Activated naive CD8-positive, alpha-beta T cell (primary cell): ENCODE results near the gene CDK14.

Experiments
- H3K27ac Mint-ChIP-seq: one replicate; pipeline ENCODE4 v1.8.0; 2021; ENCODE audit warnings: mixed read lengths
- H3K27me3 Mint-ChIP-seq: one replicate; pipeline ENCODE4 v1.8.0; 2021; ENCODE audit warnings: mixed read lengths
- H3K36me3 Mint-ChIP-seq: one replicate; pipeline ENCODE4 v1.8.0; 2021; ENCODE audit warnings: mixed read lengths
- H3K4me1 Mint-ChIP-seq: one replicate; pipeline ENCODE4 v1.8.0; 2021; ENCODE audit warnings: low read depth, mixed read lengths
- H3K4me3 Mint-ChIP-seq: one replicate; pipeline ENCODE4 v1.8.0; 2021; ENCODE audit warnings: mild to moderate bottlenecking, mixed read lengths
- H3K9me3 Mint-ChIP-seq: one replicate; pipeline ENCODE4 v1.8.0; 2021; ENCODE audit warnings: low read depth, mixed read lengths

The CDK14 gene

GRCh38 chr7:90642978-90643377 is 46.9 kb downstream of the CDK14 start:
- H3K36me3 Mint-ChIP-seq, result no peaks in the 10 kb centered on the region
- H3K4me3 Mint-ChIP-seq, result no peak overlapping the region
- H3K27ac Mint-ChIP-seq, result no peak overlapping the region
- H3K9me3 Mint-ChIP-seq, result no peaks in the 10 kb centered on the region
- H3K27me3 Mint-ChIP-seq, result no peaks in the 10 kb centered on the region
- no peaks in the 10 kb centered on the region for H3K4me1 Mint-ChIP-seq

GRCh38 chr7:90645784-90646183 is 49.7 kb downstream of the CDK14 start:
- H3K27ac Mint-ChIP-seq, result no peak overlapping the region
- no peaks in the 10 kb centered on the region for H3K9me3 Mint-ChIP-seq
- H3K27me3 Mint-ChIP-seq, result no peaks in the 10 kb centered on the region
- no peaks in the 10 kb centered on the region for H3K36me3 Mint-ChIP-seq
- no peaks in the 10 kb centered on the region for H3K4me1 Mint-ChIP-seq
- H3K4me3 Mint-ChIP-seq, result no peak overlapping the region

DNA sequence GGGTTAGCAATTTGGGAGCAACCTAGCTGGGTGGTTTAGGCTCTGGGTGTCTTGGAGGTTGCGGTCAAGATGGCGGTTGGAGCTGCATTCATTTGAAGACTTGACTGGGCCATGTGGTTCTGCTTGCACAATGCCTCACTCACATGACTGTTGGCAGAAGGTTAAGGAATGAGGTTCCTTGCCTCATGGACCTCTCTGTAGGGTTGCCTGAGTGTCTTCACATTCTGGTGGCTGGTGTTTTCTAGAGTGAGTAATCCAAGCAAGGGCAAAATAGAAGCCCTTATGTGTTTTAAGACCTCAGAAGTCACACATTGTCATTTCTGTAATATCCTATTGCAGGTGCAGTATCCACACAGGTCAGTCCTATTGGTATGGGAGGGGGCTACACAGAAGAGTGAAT is 52.0 kb downstream of the CDK14 start:
- H3K27ac Mint-ChIP-seq, result no peak overlapping the region

GRCh38 chr7:90648834-90649233 is 52.7 kb downstream of the CDK14 start:
- H3K36me3 Mint-ChIP-seq, result no peaks in the 10 kb centered on the region
- no peak overlapping the region for H3K27ac Mint-ChIP-seq
- no peaks in the 10 kb centered on the region for H3K4me1 Mint-ChIP-seq
- no peaks in the 10 kb centered on the region for H3K27me3 Mint-ChIP-seq
- no peak overlapping the region for H3K4me3 Mint-ChIP-seq
- peaks cover 11% of the 10 kb centered on the region for H3K9me3 Mint-ChIP-seq

More for the DNA sequence above, 52.0 kb downstream of the CDK14 start:
- no peak overlapping the region for H3K4me3 Mint-ChIP-seq
- no peaks in the 10 kb centered on the region for H3K36me3 Mint-ChIP-seq
- no peaks in the 10 kb centered on the region for H3K27me3 Mint-ChIP-seq
- H3K4me1 Mint-ChIP-seq, result no peaks in the 10 kb centered on the region
- H3K9me3 Mint-ChIP-seq, result peaks cover 11% of the 10 kb centered on the region

- H3K4me1 Mint-ChIP-seq, result no peaks in the 10 kb centered on the region
- H3K36me3 Mint-ChIP-seq, result no peaks in the 10 kb centered on the region
- H3K4me3 Mint-ChIP-seq, result no peak overlapping the region
- no peaks in the 10 kb centered on the region for H3K27me3 Mint-ChIP-seq
- peaks cover 14% of the 10 kb centered on the region for H3K9me3 Mint-ChIP-seq
- no peak overlapping the region for H3K27ac Mint-ChIP-seq
Observed at GRCh38 chr7:90654718-90655427, 58.8 kb downstream of the CDK14 start.

- peaks cover 14% of the 10 kb centered on the region for H3K9me3 Mint-ChIP-seq
- H3K4me3 Mint-ChIP-seq, result no peak overlapping the region
- no peaks in the 10 kb centered on the region for H3K27me3 Mint-ChIP-seq
- no peaks in the 10 kb centered on the region for H3K36me3 Mint-ChIP-seq
- H3K4me1 Mint-ChIP-seq, result no peaks in the 10 kb centered on the region
- no peak overlapping the region for H3K27ac Mint-ChIP-seq
Observed at GRCh38 chr7:90655566-90655965, 59.4 kb downstream of the CDK14 start.

- no peaks in the 10 kb centered on the region for H3K36me3 Mint-ChIP-seq
- H3K4me1 Mint-ChIP-seq, result no peaks in the 10 kb centered on the region
- H3K9me3 Mint-ChIP-seq, result peaks cover 3% of the 10 kb centered on the region
- H3K27me3 Mint-ChIP-seq, result no peaks in the 10 kb centered on the region
- no peak overlapping the region for H3K27ac Mint-ChIP-seq
- no peak overlapping the region for H3K4me3 Mint-ChIP-seq
Observed at GRCh38 chr7:90657481-90657880, 61.4 kb downstream of the CDK14 start.

GRCh38 chr7:90660100-90660499 is 64.0 kb downstream of the CDK14 start:
- no peak overlapping the region for H3K4me3 Mint-ChIP-seq

DNA sequence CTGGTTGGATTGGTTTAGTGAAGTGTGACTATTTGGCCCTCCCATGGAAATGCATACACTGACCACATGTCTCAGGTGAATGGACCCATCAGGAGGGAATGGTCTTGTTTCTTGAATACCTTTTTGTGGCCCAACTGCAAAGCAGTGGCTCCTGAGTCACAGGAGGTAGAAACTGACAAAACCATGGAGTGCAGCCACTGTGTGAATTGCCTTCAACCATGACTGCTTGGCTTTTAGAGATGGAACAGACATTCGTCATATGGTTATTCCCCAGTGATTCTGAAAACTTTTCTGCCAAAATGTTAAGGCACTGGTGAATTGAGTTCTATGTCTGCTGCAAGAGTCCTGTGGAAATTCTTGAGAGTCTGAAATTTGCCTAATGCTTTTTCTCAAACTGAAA is 64.7 kb downstream of the CDK14 start:
- Mint-ChIP-seq H3K27ac (no peak overlapping the region), H3K4me1 (no peaks in the 10 kb centered on the region), H3K36me3 (no peaks in the 10 kb centered on the region), H3K9me3 (peaks cover 3% of the 10 kb centered on the region), H3K27me3 (no peaks in the 10 kb centered on the region), H3K4me3 (no peak overlapping the region)

More at GRCh38 chr7:90660100-90660499, 64.0 kb downstream of the CDK14 start:
- H3K9me3 Mint-ChIP-seq, result peaks cover 3% of the 10 kb centered on the region
- H3K27me3 Mint-ChIP-seq, result no peaks in the 10 kb centered on the region
- no peak overlapping the region for H3K27ac Mint-ChIP-seq
- no peaks in the 10 kb centered on the region for H3K4me1 Mint-ChIP-seq
- no peaks in the 10 kb centered on the region for H3K36me3 Mint-ChIP-seq

GRCh38 chr7:90661290-90662151 is 65.4 kb downstream of the CDK14 start:
- no peaks in the 10 kb centered on the region for H3K4me1 Mint-ChIP-seq
- no peaks in the 10 kb centered on the region for H3K36me3 Mint-ChIP-seq
- H3K4me3 Mint-ChIP-seq, result no peak overlapping the region
- no peak overlapping the region for H3K27ac Mint-ChIP-seq
- H3K27me3 Mint-ChIP-seq, result no peaks in the 10 kb centered on the region
- peaks cover 3% of the 10 kb centered on the region for H3K9me3 Mint-ChIP-seq

- Mint-ChIP-seq H3K9me3 (peaks cover 3% of the 10 kb centered on the region), H3K27ac (no peak overlapping the region), H3K27me3 (no peaks in the 10 kb centered on the region), H3K4me3 (no peak overlapping the region), H3K4me1 (no peaks in the 10 kb centered on the region), H3K36me3 (no peaks in the 10 kb centered on the region)
Observed at GRCh38 chr7:90663176-90663575, 67.1 kb downstream of the CDK14 start.

DNA sequence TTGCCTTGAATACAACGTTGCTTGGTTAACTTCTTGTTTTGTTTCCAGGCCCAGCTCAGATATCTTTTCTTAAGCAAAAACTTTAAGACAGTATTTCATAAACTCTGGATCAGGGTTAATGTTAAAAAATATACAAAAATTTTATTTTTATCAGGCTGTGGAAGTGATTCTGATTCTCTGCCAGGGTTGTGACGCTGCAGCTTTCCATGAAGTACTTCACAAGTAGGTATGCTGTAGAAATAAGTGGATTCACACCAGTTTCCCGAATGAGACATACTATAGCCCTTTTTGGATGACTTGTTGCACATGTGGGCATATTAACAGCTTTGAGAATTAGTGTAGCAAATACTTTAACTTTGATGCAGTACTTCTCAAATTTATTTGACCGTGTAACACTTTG is 70.1 kb downstream of the CDK14 start:
- no peak overlapping the region for H3K4me3 Mint-ChIP-seq
- no peaks in the 10 kb centered on the region for H3K36me3 Mint-ChIP-seq
- H3K27me3 Mint-ChIP-seq, result no peaks in the 10 kb centered on the region
- H3K27ac Mint-ChIP-seq, result no peak overlapping the region
- no peaks in the 10 kb centered on the region for H3K4me1 Mint-ChIP-seq
- no peaks in the 10 kb centered on the region for H3K9me3 Mint-ChIP-seq

DNA sequence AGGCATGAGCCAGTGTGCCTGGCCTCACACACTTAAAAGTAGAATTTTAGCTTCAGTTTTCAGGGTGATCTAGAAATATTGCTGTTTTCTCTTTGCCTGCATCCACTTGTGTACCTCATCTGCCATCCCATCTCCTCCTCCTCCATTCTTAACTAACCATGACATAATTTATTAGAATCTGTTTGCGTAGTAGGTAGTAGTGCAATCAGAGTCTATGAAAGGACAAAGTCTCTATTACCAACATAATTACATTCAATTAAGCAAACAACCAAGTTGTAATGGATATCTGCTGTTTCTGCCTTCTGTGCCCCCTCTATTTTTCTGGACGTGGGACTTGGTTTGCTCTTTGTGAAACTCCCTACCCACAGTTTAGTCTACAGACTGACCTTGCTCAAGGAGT is 72.9 kb downstream of the CDK14 start:
- Mint-ChIP-seq H3K27me3 (no peaks in the 10 kb centered on the region), H3K36me3 (no peaks in the 10 kb centered on the region), H3K9me3 (no peaks in the 10 kb centered on the region), H3K27ac (no peak overlapping the region), H3K4me3 (no peak overlapping the region), H3K4me1 (no peaks in the 10 kb centered on the region)

GRCh38 chr7:90669492-90669891 is 73.4 kb downstream of the CDK14 start:
- H3K27ac Mint-ChIP-seq, result no peak overlapping the region
- no peak overlapping the region for H3K4me3 Mint-ChIP-seq
- H3K36me3 Mint-ChIP-seq, result no peaks in the 10 kb centered on the region
- no peaks in the 10 kb centered on the region for H3K9me3 Mint-ChIP-seq
- H3K27me3 Mint-ChIP-seq, result no peaks in the 10 kb centered on the region
- H3K4me1 Mint-ChIP-seq, result no peaks in the 10 kb centered on the region

DNA sequence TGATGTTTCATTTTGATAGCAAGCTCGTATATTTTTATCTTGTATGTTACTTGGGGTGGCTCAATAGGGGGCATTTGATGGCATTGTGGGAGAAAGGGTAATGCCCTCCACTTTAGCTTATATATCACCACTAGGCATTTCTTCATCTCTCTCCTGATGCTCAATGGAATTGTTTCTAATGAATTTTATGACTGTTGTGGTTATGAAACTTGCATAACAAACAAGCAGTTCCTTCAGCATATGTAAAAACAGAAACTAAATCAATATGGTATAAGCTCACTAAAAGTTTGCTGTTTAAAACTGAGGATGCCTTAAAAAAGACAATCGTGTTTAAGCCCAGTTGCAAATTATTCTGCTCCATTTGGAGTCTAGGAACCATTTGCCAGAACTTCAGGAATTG is 75.5 kb downstream of the CDK14 start:
- Mint-ChIP-seq H3K4me3 (no peak overlapping the region), H3K4me1 (no peaks in the 10 kb centered on the region), H3K27ac (no peak overlapping the region), H3K9me3 (no peaks in the 10 kb centered on the region), H3K27me3 (peaks cover 2% of the 10 kb centered on the region), H3K36me3 (no peaks in the 10 kb centered on the region)
